ENCODE results near the gene PGAM5. TPM values are rescaled to one million over a fixed set of nuclear protein-coding genes. Genes with fewer than 3 reads are reported as not detected.
A peak's percentile ranks its signal among the peaks of the same experiment; 100 is the strongest.

PGAM5 gene
- total RNA-seq, 2 experiments from 2014 or later: 12.8 to 15.1 TPM

DNA sequence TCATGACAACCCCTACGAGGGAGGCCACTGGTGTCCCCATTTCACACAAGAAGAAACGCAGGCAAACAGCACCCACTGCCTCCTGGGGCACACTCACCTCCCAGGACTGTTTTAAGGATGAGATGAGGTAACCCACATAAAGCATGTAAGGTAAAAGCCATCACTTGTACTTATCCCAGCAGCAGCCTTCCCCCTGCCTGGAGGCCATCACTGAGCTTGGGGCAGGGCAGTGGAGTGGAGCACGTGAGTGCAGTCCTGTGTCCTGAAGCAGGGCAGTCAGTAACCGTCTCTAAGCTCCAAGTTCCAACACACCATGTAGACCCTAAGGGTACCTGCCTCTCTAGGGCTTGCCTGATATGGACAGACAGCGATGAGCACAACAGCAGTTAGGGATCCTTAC is 25.2 kb upstream of the PGAM5 start:
- ChIA-PET CTCF (no interaction called here), POLR2A (interaction anchor here (0.7 to 0.8 kb wide), 2 partner anchors 23 to 144 kb away, joined by 3 read pairs; partner anchors contain the start of gene GOLGA3)

GRCh38 chr12:132686825-132687210 is 23.8 kb upstream of the PGAM5 start:
- TF ChIP-seq CTCF (IDR thresholded peaks at IDR 0.05): no peak
- POLR2A ChIA-PET: interaction anchor here (1.0 kb wide), 1 partner anchor 24 kb away, joined by 4 read pairs; the partner anchor contains the start of gene PGAM5
- intact Hi-C loops (cut with DNase I, micrococcal nuclease): loop anchor here (1.0 to 10.0 kb wide), 4 partner anchors 23 to 198 kb away; partner anchors contain the start of genes PGAM5 (in 2 of the 2), ANKLE2 (in 1 of the 2) and CHFR (in 1 of the 2)
- ATAC-seq (ENCODE audit: poor library complexity) (peak; percentile 45), DNase-seq (peak in 1 of 14 experiments; percentile 6)
- peaks cover 22% of the 10 kb centered on the region for H3K4me1 ChIP-seq (ENCODE audit: insufficient read depth, low read length)
- H3K4me1 Mint-ChIP-seq (ENCODE audit: low read depth): peaks cover 23% of the 10 kb centered on the region
- H3K36me3 Mint-ChIP-seq (ENCODE audit: low read depth): peaks cover 5% of the 10 kb centered on the region
- H3K27me3 Mint-ChIP-seq: no peaks in the 10 kb centered on the region
- no peak overlapping the region for H3K27ac ChIP-seq (ENCODE audit: low read depth in 1 of 2, low read length in 2 of 2)
- no peak overlapping the region for H3K27ac Mint-ChIP-seq
- CTCF ChIA-PET: no interaction called here
- H3K4me3 ChIP-seq (ENCODE audit: low read length): peak overlapping the region; percentile 48
- H3K36me3 ChIP-seq (ENCODE audit: insufficient read depth, low read length): no peaks in the 10 kb centered on the region
- no peaks in the 10 kb centered on the region for H3K9me3 Mint-ChIP-seq
- H3K4me3 Mint-ChIP-seq: peak overlapping the region; percentile 62
- H3K27me3 ChIP-seq (ENCODE audit: control insufficient read depth in 1 of 2, insufficient read depth in 2 of 2, low read length in 2 of 2): no peaks in the 10 kb centered on the region
- H3K9me3 ChIP-seq (ENCODE audit: control insufficient read depth in 1 of 2, insufficient read depth in 1 of 2, low read length in 2 of 2): no peaks in the 10 kb centered on the region

More for the DNA sequence above, 25.2 kb upstream of the PGAM5 start:
- intact Hi-C loops (cut with DNase I, micrococcal nuclease): loop anchor here (5.0 to 10.0 kb wide), 2 partner anchors 77 to 199 kb away; partner anchors contain the start of genes ANKLE2 (in 1 of the 2) and CHFR (in 1 of the 2)
- Mint-ChIP-seq H3K27ac (peak overlapping the region; percentile 51), H3K4me1 (ENCODE audit: low read depth) (peaks cover 23% of the 10 kb centered on the region), H3K9me3 (no peaks in the 10 kb centered on the region), H3K4me3 (peak overlapping the region; percentile 89), H3K36me3 (ENCODE audit: low read depth) (peaks cover 16% of the 10 kb centered on the region), H3K27me3 (no peaks in the 10 kb centered on the region)
- no peaks in the 10 kb centered on the region for H3K27me3 ChIP-seq (ENCODE audit: control insufficient read depth in 1 of 2, insufficient read depth in 2 of 2, low read length in 2 of 2)
- peaks cover 3% of the 10 kb centered on the region for H3K36me3 ChIP-seq (ENCODE audit: insufficient read depth, low read length)
- no peak for TF ChIP-seq CTCF (IDR thresholded peaks at IDR 0.05)
- H3K9me3 ChIP-seq (ENCODE audit: control insufficient read depth in 1 of 2, insufficient read depth in 1 of 2, low read length in 2 of 2): no peaks in the 10 kb centered on the region
- peaks cover 22% of the 10 kb centered on the region for H3K4me1 ChIP-seq (ENCODE audit: insufficient read depth, low read length)
- no peak overlapping the region for H3K4me3 ChIP-seq (ENCODE audit: low read length)
- H3K27ac ChIP-seq (ENCODE audit: low read depth in 1 of 2, low read length in 2 of 2): no peak overlapping the region
- DNase-seq (no peak), ATAC-seq (ENCODE audit: poor library complexity) (no peak)

GRCh38 chr12:132687211-132688164 is 23.2 kb upstream of the PGAM5 start, which contains the start of the genes POLE and PXMP2:
Gene POLE (minus strand): TSS chr12:132687342. CDS start chr12:132687315, 27 bp downstream.
Gene PXMP2 (plus strand): TSS chr12:132687587. CDS start chr12:132687671, 84 bp downstream.
- intact Hi-C loops (cut with DNase I, micrococcal nuclease): loop anchor here (1.0 to 10.0 kb wide), 4 partner anchors 23 to 197 kb away; partner anchors contain the start of genes PGAM5 (in 2 of the 2), ANKLE2 (in 1 of the 2) and CHFR (in 1 of the 2)
- TF ChIP-seq CTCF (IDR thresholded peaks at IDR 0.05): no peak
- H3K4me3 ChIP-seq (ENCODE audit: low read length): peak within 1 kb of the TSS; percentile 48
- H3K27ac Mint-ChIP-seq: no peak within 1 kb of the TSS
- no peaks in the 10 kb centered on the region for H3K27me3 ChIP-seq (ENCODE audit: control insufficient read depth in 1 of 2, insufficient read depth in 2 of 2, low read length in 2 of 2)
- no peaks in the 10 kb centered on the region for H3K27me3 Mint-ChIP-seq
- DNase-seq (peak; percentile 88 to 97 (median 95)), ATAC-seq (ENCODE audit: poor library complexity) (peak; percentile 94)
- no peaks in the 10 kb centered on the region for H3K36me3 ChIP-seq (ENCODE audit: insufficient read depth, low read length)
- H3K27ac ChIP-seq (ENCODE audit: low read depth in 1 of 2, low read length in 2 of 2): no peak within 1 kb of the TSS
- peaks cover 5% of the 10 kb centered on the region for H3K36me3 Mint-ChIP-seq (ENCODE audit: low read depth)
- peaks cover 22% of the 10 kb centered on the region for H3K4me1 ChIP-seq (ENCODE audit: insufficient read depth, low read length)
- no peaks in the 10 kb centered on the region for H3K9me3 ChIP-seq (ENCODE audit: control insufficient read depth in 1 of 2, insufficient read depth in 1 of 2, low read length in 2 of 2)
- peaks cover 23% of the 10 kb centered on the region for H3K4me1 Mint-ChIP-seq (ENCODE audit: low read depth)
- POLR2A ChIA-PET: interaction anchor here (1.0 kb wide), 1 partner anchor 23 kb away, joined by 4 read pairs; the partner anchor contains the start of gene PGAM5
- CTCF ChIA-PET: no interaction called here
- H3K4me3 Mint-ChIP-seq: peak within 1 kb of the TSS; percentile 91
- H3K9me3 Mint-ChIP-seq: no peaks in the 10 kb centered on the region
